GM18870 (cell line): ENCODE results near the gene TFAP2E.

Experiments used
- ATAC-seq: cut with Tn5 transposase; IDR thresholded peaks from one replicate; pipeline ENCODE4 v1.9.1; 2021; ENCODE audit warnings: moderate library complexity; ENCODE audit not compliant: unreplicated experiment

Gene TFAP2E

GRCh38 chr1:35556484-35557117 is 16.5 kb upstream of the TFAP2E start:
- no peak for ATAC-seq

DNA sequence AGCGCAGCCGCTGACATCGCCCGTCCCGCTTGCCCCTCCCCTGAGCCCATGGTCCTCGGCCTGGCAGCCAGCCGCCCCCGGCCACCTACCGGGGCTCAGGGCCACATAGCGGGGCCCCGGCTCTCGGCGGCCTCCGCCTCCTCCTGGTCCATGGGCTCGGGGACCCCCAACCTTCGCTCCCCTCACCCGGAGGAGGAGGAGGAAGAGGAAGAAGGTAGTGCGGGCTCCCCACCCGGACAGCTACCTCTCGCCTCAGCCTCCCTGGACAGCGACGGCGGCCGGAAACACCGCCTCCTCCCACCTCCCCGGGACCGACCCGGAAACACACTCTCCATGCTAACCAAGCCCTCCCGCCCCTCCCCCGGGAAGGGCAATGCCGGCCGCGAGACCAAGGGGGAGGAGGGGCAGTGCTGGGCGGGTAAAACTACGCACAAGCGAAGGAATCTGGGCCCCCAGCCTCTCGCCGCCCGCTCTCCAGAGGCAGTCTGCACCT is 15.9 kb upstream of the TFAP2E start, which contains the start of gene KIAA0319L:
KIAA0319L (minus strand) TSS at position 286 of the 493 bp plus-strand sequence. CDS start 2,912 bp downstream, outside the sequence.
- peak; percentile 75 for ATAC-seq

DNA sequence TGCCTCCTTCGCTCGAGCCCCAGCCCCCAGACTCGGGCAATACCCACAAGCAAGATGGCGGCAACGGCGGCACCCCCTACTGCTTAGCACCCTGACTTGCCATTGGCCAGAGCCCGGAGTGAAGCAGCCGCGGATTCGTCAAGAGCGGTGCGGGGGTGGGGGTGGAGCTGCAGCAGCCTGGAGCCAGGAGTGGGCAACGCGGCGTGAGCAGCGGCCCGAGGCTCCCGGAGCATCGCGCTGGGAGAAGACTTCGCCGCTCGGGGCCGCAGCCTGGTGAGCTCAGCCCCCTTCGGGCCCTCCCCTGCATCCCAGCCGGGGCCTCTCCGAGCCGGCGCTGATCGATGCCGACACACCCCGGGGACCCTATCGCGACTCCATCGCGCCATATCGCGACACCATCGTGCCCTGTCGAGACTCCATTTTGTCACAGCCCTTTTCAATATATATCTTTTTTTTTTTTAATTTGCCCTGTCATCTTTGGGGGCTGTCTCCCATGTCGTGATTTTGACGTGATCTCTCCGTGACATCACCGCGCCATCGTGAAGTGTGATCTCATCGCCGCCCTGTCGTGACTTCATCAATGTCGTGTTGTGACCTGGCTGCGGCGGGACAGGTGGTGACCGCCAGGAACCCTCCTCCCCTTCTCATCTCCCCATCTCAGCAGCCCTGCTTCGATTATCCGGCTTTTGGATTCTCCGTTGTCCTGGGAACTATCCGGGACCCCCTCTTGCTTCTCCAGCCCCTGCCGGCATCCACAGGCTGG is 15.3 kb upstream of the TFAP2E start, which contains the start of gene NCDN:
NCDN (plus strand) TSS at position 189 of the 763 bp plus-strand sequence; CDS start at position 581, 392 bp downstream.
- peak; percentile 65 for ATAC-seq

GRCh38 chr1:35558374-35559316 is 14.5 kb upstream of the TFAP2E start:
- ATAC-seq: no peak

GRCh38 chr1:35559317-35559944 is 13.7 kb upstream of the TFAP2E start:
- no peak for ATAC-seq

DNA sequence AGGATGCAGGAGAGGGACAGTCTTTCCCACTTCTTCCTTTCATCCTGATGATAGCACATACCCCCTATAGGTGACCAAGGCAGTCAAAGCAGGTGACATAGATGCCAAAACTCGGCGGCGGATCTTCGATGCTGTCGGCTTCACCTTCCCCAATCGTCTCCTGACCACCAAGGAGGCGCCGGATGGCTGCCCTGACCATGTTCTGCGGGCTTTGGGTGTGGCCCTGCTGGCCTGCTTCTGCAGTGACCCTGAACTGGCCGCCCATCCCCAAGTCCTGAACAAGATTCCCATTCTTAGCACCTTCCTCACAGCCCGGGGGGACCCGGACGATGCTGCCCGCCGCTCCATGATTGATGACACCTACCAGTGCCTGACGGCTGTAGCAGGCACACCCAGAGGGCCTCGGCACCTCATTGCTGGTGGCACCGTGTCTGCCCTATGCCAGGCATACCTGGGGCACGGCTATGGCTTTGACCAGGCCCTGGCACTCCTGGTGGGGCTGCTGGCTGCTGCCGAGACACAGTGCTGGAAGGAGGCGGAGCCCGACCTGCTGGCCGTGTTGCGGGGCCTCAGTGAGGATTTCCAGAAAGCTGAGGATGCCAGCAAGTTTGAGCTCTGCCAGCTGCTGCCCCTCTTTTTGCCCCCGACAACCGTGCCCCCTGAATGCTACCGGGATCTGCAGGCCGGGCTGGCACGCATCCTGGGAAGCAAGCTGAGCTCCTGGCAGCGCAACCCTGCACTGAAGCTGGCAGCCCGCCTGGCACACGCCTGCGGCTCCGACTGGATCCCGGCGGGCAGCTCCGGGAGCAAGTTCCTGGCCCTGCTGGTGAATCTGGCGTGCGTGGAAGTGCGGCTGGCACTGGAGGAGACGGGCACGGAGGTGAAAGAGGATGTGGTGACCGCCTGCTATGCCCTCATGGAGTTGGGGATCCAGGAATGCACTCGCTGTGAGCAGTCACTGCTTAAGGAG is 12.6 kb upstream of the TFAP2E start:
- no peak for ATAC-seq

DNA sequence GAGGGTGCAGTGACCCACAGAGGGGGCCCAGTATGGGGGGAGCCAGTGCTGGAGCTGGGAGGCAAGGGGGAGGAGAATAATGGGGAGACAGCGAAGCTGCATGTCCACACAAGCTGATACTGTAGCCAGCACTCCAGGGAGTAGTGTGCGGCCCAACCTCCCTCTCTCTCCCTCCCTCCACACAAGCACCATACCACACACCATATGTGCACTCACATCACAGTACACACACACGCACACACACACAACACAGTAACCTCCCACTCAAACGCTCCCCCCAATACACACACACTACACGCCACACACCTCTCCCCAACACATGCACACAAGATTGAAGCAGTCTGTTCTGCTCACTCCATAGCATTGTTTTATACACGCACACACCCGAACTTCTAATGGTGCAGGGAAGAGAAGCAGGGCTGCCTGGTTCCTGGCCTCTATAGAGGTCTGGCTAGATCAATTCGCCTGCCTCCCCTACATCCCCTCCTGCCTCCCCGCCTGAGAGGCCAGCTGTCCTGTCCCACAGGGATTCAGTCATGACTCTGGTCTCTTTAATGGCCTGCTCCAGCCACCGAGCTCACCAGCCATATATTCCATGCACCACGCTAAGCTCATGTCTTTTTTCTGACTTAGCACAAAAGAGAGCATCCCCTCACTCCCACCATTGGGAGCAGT is 11.7 kb upstream of the TFAP2E start:
- ATAC-seq: no peak

DNA sequence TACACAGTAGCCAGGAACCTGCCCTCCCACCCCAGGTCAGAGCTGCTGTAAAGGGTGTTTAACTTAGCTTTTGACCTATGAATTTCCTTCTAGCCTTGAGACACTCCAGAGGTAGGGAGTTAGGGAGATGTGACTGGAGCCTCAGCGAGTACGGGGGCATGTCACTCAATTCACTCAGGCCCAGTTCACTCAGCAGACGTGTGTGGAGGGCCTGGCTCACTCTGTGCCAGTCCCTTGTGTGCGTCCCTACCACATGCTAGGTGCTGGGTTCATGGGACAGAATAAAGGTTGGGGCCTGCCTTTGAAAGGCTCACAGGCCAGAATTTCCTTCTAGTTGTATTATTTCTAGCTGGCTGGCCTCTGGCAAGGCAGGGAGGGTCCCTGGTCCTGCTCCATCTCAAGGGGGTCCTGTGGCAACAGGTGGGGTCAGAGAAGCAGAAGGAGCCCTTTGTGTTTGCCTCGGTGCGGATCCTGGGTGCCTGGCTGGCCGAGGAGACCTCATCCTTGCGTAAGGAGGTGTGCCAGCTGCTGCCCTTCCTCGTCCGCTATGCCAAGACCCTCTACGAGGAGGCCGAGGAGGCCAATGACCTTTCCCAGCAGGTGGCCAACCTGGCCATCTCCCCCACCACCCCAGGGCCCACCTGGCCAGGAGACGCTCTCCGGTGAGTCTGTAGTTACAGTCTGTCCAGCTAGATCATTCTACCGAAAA is 11.0 kb upstream of the TFAP2E start:
- no peak for ATAC-seq

DNA sequence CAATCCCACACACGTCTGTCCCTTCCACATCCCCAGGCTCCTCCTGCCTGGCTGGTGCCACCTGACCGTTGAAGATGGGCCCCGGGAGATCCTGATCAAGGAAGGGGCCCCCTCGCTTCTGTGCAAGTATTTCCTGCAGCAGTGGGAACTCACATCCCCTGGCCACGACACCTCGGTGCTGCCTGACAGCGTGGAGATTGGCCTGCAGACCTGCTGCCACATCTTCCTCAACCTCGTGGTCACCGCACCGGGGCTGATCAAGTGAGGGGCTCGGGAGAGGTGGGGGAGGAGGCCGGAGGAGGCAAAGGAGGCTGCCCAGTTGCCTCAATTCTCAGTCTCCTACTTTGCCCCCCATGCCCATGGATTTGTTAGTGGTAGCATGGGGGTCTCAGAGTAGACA is 9.9 kb upstream of the TFAP2E start:
- no peak for ATAC-seq

GRCh38 chr1:35564037-35564883 is 8.9 kb upstream of the TFAP2E start:
- ATAC-seq: no peak

DNA sequence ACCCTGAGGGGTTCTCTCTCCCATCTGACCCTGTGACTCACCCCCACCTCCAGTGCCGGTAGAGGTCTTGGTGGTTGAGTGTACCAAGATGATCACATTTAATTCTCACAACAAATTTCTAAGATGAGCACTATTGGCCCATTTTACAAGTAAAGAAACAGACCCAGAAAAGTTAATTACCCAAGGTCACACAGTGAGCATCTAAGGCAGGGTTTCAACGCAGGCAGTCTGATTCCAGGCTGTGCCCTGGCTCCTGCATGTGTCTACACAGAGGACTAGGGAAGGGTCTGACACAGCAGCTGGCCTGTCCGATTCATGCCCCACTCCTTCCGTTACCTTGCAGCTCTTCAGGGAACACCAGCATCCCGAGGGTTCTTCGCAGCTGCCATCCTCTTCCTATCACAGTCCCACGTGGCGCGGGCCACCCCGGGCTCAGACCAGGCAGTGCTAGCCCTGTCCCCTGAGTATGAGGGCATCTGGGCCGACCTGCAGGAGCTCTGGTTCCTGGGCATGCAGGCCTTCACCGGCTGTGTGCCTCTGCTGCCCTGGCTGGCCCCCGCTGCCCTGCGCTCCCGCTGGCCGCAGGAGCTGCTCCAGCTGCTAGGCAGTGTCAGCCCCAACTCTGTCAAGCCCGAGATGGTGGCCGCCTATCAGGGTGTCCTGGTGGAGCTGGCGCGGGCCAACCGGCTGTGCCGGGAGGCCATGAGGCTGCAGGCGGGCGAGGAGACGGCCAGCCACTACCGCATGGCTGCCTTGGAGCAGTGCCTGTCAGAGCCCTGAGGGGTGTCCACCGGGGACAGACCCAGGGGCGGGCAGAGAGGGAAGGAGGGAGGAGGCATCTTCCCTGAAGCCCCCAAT is 8.0 kb upstream of the TFAP2E start:
- no peak for ATAC-seq

GRCh38 chr1:35565742-35566133 is 7.4 kb upstream of the TFAP2E start:
- no peak for ATAC-seq

DNA sequence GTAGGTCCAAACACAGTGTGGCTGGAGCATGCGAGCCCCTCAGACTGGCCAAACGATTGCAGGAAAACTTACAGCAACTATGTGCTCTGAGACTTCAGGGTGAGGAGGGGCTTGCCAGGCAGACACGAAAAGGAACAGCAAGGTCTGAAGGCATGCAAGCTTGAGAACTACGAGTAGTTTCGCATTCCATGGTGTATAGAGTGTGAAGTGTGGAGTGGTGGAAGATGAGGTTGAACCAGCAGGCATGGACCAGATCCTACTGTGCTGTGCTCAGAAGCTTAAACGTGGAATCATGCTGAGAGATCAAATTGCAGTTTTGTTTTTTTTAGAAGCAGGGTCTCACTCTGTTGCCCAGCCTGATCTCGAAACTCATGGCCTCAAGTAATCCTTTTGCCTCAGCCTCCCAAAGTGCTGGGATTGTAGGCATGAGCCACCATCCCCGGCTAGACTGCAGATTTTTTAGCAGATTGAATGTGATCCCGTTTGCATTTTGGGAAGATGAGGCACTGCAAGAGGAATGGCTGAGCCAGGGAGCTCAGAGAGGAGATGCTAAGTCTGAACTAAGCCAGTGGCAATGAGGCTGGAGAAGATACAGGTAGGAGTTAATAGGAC is 5.1 kb upstream of the TFAP2E start:
- ATAC-seq: no peak

GRCh38 chr1:35568975-35569395 is 4.1 kb upstream of the TFAP2E start:
- ATAC-seq: no peak

DNA sequence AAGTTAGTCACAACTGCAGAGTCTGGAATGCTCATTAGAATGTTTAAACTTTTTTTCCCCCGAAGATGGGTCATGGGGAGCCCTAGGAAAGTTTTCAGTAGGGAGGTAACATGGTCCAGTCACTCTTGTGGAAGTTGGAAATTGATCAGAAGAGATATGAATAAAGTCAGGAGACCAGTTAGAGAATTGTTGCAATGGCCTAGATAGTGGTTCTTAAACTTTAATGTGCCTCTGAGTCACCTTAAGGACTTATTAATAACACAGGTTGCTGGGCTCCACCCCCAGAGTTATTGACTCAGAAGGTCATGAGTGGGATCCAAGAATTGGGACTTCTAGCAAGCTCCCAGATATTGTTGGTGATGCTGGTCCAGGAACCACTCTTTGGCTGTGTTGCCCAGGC is 3.2 kb upstream of the TFAP2E start:
- no peak for ATAC-seq

- no peak for ATAC-seq
Observed at GRCh38 chr1:35570589-35571137, 2.5 kb upstream of the TFAP2E start.
